KOPT-K1 (cell line): ENCODE results near the gene CYP21A2.
"Not testable (repeated sequence)": the region's sequence is repeated elsewhere in the genome, so short reads cannot be mapped to it uniquely, and the experiment has no call there.

Experiments
- H3K27ac ChIP-seq: fragments of 200-600 bp; sonication (generic); 2 replicates; pipeline ENCODE4 v1.5.1; 2016; ENCODE audit warnings: antibody characterized with exemption, mild to moderate bottlenecking, low read depth, low read length; ENCODE audit not compliant: poor library complexity, severe bottlenecking
- H3K36me3 ChIP-seq: fragments of 200-600 bp; sonication (generic); 2 replicates; pipeline ENCODE4 v1.5.1; 2017; ENCODE audit warnings: antibody characterized with exemption, mild to moderate bottlenecking, low read length, moderate library complexity; ENCODE audit not compliant: insufficient read depth
- H3K9me3 ChIP-seq: fragments of 200-600 bp; sonication (generic); 2 replicates; pipeline ENCODE4 v1.5.1; 2017; ENCODE audit warnings: antibody characterized with exemption, low read length, mild to moderate bottlenecking; ENCODE audit not compliant: insufficient read depth, poor library complexity, severe bottlenecking

Gene CYP21A2

DNA sequence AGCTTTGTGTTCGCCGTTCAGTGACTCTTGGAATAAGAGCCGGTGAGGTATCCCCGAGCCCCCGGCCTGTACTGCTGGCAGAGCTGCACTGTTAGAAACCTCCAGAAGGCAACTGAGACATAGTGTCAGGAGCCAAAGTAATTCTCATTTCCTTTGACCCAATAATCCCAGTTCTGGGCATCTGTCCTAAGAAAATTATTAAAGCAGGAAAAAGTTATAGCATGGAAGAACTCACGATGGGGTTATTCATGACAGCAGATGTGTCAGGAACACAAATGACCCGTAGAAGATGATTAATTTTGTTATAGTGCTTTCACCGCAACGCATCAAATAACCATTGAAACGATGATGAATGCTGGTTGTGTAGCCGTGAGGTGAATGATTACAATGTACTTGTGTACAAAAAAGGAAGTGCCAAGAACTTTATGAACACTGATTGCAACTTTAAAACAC, 20.3 kb downstream of the CYP21A2 start:
- Histone ChIP-seq H3K9me3 (no peaks in the 10 kb centered on the region), H3K27ac (no peak overlapping the region), H3K36me3 (no peaks in the 10 kb centered on the region)

DNA sequence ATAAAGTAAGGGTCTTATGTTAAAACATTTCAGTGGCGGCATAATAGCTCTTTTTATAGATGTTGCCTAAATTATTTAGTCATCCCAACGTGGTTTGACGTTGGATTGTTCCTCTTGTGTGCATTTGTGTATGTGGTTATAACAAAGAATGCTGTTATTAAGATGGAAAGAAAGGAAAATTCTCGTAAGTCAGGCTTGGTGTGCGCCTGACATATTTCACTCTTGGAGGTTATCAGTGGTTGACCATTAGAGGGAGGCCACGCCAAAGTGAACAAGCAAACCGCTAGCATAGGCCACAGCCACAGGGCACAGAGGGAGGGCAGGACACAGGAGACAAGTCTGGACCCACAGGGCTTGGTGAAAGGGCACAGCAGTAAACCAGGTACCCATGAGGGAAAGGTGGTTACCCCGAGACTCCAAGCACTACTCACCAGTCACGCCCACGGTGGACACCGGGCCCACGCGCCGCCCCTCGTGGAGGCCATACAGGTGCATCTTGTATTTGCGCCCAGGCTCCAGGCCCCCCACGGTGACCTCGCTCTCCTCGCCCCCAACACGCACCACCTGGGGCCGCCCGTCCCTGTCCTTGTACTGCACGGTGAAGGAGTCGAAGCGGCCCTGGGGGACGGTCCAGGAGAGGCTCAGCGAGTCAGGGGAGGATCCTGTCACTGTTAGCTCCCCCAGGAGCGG, 22.9 kb downstream of the CYP21A2 start:
- no peaks in the 10 kb centered on the region for H3K9me3 ChIP-seq
- no peaks in the 10 kb centered on the region for H3K36me3 ChIP-seq
- H3K27ac ChIP-seq: no peak overlapping the region

DNA sequence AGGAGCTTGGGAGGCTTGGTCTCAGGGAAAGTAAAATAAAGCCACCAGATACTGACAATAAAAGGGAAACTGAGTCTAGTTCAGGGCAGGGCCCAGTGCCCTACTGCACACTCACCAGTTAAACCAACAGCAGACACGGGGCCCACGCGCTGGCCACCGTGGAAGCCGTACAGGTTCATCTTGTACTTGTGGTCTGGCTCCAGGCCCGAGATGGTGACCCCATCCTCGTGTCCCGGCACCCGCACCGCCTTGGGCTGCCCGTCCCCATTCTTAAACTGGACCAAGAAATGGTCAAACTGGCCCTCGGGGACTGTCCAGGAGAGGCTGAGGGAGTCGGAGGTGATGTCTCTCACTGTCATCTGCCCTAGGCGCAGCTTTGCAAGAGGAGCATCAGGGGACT, 26.5 kb downstream of the CYP21A2 start:
- Histone ChIP-seq H3K27ac (no peak overlapping the region), H3K9me3 (no peaks in the 10 kb centered on the region), H3K36me3 (no peaks in the 10 kb centered on the region)

DNA sequence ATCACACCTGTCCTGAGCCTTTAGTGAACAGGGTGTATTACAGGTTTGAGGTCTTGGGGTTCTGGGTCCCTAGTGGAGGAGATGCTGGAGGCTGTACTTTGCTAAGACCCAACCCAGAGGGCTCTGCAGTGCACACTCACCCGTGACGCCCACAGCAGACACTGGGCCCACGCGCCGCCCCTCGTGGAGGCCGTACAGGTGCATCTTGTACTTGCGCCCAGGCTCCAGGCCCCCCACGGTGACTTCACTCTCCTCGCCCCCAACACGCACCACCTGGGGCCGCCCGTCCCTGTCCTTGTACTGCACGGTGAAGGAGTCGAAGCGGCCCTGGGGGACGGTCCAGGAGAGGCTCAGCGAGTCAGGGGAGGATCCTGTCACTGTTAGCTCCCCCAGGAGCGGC, 29.3 kb downstream of the CYP21A2 start:
- H3K36me3 ChIP-seq, H3K27ac ChIP-seq: not testable (repeated sequence)

DNA sequence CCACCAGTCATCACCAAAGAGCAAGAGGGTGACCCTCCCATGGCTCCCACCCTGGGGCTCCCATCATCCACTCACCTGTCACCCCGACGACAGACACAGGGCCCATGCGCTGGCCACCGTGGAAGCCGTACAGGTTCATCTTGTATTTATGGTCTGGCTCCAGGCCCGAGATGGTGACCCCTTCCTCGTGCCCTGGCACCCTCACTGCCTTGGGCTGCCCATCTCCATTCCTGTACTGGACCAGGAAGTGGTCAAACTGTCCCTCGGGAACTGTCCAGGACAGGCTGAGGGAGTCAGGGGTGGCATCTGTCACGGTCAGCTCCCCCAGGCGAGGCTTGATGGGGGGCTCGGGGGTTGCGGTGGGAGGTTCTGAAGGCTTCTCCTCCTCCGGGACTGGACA, 30.1 kb downstream of the CYP21A2 start:
- H3K9me3 ChIP-seq, H3K36me3 ChIP-seq, H3K27ac ChIP-seq: not testable (repeated sequence)

More for the DNA sequence above, 29.3 kb downstream of the CYP21A2 start:
- not testable (repeated sequence) for H3K9me3 ChIP-seq

DNA sequence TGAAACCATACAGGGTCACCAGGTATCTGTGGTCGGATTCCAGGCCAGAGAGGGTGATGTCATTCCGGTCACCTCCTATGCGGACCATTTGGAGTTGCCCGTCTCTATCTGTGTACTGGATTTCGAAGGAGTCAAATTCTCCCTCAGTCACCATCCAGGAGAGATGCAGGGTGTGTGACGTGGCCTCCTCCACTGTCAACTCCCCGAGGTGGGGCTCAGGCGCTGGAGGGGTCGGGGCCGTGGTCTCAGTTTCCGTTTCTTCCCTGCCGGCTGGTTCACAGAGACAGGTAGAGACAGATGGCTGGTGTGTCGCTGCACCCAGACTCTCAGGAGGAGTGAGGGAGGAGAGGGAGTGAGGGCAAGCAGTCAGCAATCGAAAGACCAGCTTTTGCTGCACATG, 30.7 kb downstream of the CYP21A2 start:
- no peaks in the 10 kb centered on the region for H3K9me3 ChIP-seq
- H3K27ac ChIP-seq: no peak overlapping the region
- H3K36me3 ChIP-seq: no peaks in the 10 kb centered on the region

DNA sequence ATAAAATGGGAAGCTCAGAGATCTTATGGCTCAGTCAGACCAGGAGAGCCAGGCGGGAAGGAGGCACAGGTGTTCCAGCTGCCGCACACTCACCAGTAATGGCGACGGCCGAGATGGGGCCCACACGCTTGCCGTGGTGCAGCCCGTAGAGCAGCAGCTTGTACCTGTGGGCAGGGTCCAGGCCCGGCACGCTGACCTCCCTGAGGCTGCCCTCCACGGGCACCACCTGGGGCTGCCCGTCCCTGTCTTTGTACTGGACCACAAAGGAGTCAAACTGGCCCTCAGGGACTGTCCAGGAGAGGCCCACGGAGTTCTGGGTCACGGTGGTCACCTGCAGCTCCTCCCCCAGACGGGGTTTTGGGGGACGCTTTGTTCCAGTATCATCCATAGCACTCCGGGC, 31.2 kb downstream of the CYP21A2 start:
- no peak overlapping the region for H3K27ac ChIP-seq
- no peaks in the 10 kb centered on the region for H3K36me3 ChIP-seq
- no peaks in the 10 kb centered on the region for H3K9me3 ChIP-seq

DNA sequence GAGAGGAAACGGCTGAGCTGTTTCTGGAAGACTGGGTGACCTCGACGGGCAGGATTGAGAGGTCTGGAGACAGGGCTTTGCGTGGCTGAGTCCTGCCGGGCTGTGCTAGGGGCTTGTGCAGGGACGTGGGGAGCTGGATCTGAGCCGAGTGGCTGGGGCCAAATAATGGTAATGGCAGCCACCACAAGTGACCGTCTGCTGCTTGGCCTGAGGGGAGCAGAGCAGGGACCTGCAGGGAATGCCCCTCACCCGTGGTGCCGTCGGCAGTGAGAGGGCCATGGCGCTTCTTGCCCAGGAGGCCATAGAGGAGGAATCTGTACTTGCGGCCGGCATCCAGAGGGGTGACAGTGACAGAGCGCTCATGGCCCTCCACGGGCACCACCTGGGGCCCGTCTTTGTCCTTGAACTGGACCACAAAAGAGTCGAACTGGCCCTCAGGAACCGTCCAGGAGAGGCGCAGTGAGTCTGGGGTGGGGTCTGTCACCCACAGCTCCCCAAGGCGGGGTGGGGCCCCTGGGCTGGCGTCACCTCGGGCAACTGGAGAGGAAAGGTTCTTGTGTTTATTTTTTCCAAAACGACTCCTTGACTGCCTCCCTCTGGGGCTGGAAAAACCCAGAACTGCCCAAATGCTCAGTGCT, 31.8 kb downstream of the CYP21A2 start:
- no peaks in the 10 kb centered on the region for H3K36me3 ChIP-seq
- no peaks in the 10 kb centered on the region for H3K9me3 ChIP-seq
- no peak overlapping the region for H3K27ac ChIP-seq

DNA sequence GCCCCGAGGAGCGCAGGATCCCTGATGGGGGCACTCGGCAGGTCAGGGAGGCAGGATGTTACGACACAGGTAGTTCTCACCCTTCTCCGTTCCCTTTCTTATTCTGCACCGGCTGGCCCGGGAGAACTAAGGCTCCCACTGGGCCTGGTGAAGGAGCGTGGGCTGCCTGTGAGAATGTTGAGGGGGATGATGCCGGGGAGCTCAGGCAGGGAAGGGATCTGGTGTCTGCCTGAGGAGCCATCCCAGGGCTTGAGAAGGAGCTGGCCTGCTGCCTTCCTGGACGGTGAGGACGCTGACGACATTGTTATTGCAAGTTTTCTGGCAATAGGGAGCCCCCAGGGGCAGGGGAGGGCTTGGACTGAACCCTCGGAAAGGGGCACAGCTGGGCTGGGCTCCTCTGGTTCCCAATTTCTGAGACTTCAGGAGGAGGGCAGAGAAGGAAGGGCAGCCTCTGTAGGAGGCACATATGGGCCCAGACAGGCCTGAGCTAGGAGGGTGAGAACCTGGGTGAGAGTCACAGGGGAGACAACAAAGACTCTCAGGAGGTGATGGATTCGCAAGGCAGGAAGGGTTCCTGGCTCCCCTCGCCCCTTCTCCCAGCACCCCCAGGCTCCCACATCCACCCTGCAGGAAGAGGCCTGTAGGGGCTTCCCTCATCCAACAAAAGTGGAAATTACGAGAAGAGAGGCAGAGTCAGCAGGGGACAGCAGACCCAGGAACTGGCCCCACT, 32.8 kb downstream of the CYP21A2 start:
- H3K9me3 ChIP-seq: no peaks in the 10 kb centered on the region
- no peaks in the 10 kb centered on the region for H3K36me3 ChIP-seq
- no peak overlapping the region for H3K27ac ChIP-seq

DNA sequence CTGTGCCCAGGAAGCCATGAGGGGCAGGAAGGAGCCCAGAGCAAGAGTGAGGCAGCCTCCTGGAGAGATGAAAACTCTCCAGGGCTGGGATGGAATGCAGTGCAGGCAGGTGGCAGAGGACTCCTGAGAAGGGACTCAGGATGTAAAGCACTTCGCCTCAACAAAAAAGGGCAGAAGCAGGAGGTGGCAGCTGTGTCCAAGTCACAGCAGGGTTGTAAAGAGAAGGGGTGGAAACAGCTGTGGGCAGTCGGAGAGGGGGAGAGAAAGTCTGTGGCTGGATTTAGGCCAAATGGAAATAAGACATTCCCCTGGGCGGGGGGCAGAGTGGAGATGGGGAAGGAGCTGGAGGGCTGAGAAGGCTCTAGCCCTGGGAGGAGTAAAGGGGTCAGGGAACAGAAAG, 34.9 kb downstream of the CYP21A2 start:
- Histone ChIP-seq H3K27ac (no peak overlapping the region), H3K9me3 (no peaks in the 10 kb centered on the region), H3K36me3 (no peaks in the 10 kb centered on the region)

DNA sequence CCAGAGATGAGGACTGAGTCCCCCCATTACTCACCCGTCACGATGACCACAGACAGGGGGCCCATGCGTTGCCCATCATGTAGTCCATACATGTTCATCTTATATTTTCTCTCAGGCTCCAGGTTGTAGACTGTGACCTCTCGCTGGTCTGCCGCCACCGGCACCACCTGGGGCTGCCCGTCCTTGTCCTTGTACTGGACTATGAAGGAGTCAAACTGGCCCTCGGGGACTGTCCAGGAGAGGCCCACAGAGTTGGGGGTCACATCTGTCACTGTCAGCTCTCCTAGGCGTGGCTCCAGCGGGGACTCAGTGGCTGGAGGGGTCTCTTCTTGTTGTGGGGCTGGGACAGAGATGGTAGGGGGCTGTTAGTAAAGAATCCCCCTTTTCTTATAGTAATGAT, 35.4 kb downstream of the CYP21A2 start:
- Histone ChIP-seq H3K27ac (no peak overlapping the region), H3K36me3 (no peaks in the 10 kb centered on the region), H3K9me3 (no peaks in the 10 kb centered on the region)

DNA sequence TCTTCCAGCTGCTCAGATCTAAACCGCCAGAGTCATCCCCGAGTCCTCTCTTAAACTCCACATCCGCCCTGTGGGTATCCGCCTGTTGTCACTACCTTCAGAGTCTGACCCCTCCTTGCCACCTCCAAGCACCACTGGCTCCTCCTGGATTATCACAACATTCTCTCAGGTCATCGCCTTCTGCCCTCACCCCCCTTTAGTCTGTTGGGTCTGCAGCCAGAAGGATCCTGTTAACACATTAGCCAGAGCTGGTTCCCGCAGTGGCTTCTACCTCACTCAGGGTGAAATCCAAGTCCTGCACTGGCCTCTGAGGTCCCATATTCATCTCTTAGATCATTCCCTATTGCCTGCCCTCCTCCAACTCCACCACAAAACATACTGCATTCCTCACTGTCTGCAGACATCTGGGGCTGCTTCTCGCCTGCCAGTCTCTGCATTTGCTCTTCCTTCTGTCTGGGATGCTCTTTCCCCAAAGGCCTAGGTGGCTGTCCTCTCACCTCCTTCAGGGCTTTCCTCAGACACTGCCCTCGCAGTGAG, 36.8 kb downstream of the CYP21A2 start:
- Histone ChIP-seq H3K9me3 (no peaks in the 10 kb centered on the region), H3K36me3 (no peaks in the 10 kb centered on the region), H3K27ac (no peak overlapping the region)

DNA sequence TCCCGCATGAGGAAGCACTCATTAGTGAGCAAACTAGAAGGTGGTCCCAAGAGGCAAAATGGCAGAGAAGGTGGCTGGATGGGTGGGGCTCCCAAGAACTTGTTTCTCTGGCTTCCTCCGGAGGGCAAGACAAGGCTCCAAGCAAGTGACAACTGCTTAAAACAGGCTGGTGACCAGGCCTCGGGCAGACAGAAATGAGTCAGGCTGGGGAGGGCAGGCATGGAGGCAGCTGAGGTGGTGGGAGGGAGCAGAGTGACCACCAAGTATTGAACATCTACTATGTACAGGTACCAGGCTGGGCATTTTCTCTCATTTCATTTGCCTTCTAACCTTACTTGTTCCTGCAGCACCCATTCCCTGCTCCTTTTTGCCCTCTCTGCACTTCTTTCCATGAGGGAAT, 37.6 kb downstream of the CYP21A2 start:
- Histone ChIP-seq H3K36me3 (no peaks in the 10 kb centered on the region), H3K27ac (no peak overlapping the region), H3K9me3 (no peaks in the 10 kb centered on the region)

DNA sequence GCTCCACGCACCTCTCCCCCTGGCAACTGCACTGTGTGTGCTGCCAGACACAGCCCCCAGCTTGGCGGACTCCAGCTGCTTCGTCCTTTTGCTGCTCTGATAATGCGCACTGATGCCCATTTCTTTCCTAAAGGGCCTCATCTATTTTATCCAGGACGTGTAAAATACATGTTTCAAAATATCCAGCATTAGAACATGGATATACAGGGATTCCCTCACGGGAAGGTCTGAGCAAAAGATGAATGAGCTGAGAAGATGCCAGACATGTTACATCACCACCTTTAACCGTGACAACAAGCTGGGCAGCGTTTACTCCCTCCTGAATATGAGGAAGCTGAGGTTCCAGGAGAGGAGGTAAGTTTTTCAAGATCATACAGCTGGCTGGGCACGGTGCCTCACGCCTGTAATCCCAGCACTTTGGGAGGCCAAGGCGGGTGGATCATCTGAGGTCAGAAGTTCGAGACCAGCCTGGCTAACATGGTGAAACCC, 38.1 kb downstream of the CYP21A2 start:
- no peak overlapping the region for H3K27ac ChIP-seq
- H3K36me3 ChIP-seq: no peaks in the 10 kb centered on the region
- no peaks in the 10 kb centered on the region for H3K9me3 ChIP-seq

DNA sequence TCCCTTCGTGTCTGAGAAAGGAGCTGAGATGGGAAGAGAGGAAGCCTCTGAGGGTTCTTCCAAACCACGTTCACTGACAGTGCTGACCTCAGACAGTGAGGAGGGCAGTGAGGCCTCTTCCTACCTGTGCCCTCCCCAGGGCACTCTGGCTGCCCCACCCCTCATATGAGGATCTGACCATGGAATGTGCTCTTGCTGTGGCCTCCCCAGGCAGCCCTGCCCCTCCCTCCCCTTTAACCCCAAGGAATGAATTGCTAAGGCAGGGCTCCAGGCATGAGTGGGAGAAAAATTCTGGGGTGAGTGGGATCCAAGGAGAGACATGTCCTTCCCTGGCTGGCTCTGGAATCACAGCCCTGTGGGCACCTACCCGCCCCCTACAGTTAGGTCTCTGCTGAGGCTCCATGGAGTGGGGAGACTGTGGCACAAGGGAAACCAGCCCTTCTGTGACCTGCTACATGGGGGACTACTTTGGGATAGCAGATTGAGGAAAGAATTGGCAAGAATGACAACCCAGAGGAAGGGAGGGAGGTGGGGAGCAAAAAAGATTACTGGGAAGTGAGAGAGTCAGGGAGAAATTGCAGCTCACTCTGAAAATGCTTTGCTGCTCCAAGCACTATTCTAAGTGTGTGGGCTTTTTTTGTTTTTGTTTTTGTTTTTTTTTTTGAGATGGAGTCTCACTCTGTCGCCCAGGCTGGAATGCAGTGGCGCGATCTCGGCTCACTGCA, 41.5 kb downstream of the CYP21A2 start:
- Histone ChIP-seq H3K9me3 (no peaks in the 10 kb centered on the region), H3K36me3 (no peaks in the 10 kb centered on the region), H3K27ac (no peak overlapping the region)
